Fibroblast of lung (primary cell): ENCODE data around the gene CNKSR2. TPM values are rescaled to one million over a fixed set of nuclear protein-coding genes. Genes with fewer than 3 reads are reported as not detected.

Experiments
- DNase-seq, 2 donors: peaks; one replicate each; pipeline versions ENCODE4 v3.0.0 to v3.0.0-alpha.2; 2010; ENCODE audit warnings: low read depth in 2 of 2
- H2AFZ ChIP-seq: 2 replicates; pipeline ENCODE4 v1.5.1; 2012; ENCODE audit warnings: low read length, control low read depth, inconsistent platforms
- H3K27ac ChIP-seq: 2 replicates; pipeline ENCODE4 v1.5.1; 2011; ENCODE audit warnings: low read length, control low read depth; ENCODE audit not compliant: insufficient read depth
- H3K27me3 ChIP-seq: 2 replicates; pipeline ENCODE4 v1.5.1; 2011; ENCODE audit warnings: mild to moderate bottlenecking, low read length; ENCODE audit not compliant: control insufficient read depth, insufficient read depth
- H3K36me3 ChIP-seq: 2 replicates; pipeline ENCODE4 v1.5.1; 2011; ENCODE audit warnings: low read length; ENCODE audit not compliant: control insufficient read depth, insufficient read depth
- H3K4me1 ChIP-seq: 2 replicates; pipeline ENCODE4 v1.5.1; 2011; ENCODE audit warnings: low read length; ENCODE audit not compliant: control insufficient read depth, insufficient read depth; ENCODE audit errors: extremely low read depth
- H3K4me2 ChIP-seq: 2 replicates; pipeline ENCODE4 v1.5.1; 2011; ENCODE audit warnings: low read length, control low read depth; ENCODE audit not compliant: insufficient read depth; ENCODE audit errors: extremely low read depth
- H3K4me3 ChIP-seq, 4 experiments: fragments of 200-600 bp in 1 of 4; sonication (generic) in 1 of 4; replicated peaks in 1 of 4; 2 replicates each; pipeline ENCODE4 v1.5.1; 2011 to 2016; ENCODE audit warnings: low read length in 4 of 4, low read depth in 3 of 4, mild to moderate bottlenecking in 3 of 4, control low read depth in 2 of 4, inconsistent platforms in 1 of 4, mixed read lengths in 1 of 4; ENCODE audit not compliant: insufficient read depth in 1 of 4; ENCODE audit errors: control extremely low read depth in 1 of 4
- H3K79me2 ChIP-seq: 2 replicates; pipeline ENCODE4 v1.5.1; 2012; ENCODE audit warnings: mild to moderate bottlenecking, low read length, inconsistent platforms; ENCODE audit not compliant: control insufficient read depth, insufficient read depth
- H3K9ac ChIP-seq: 2 replicates; pipeline ENCODE4 v1.5.1; 2011; ENCODE audit warnings: mild to moderate bottlenecking, low read length, control low read depth; ENCODE audit not compliant: insufficient read depth
- H3K9me3 ChIP-seq: 2 replicates; pipeline ENCODE4 v1.5.1; 2012; ENCODE audit warnings: low read depth, low read length; ENCODE audit not compliant: control insufficient read depth, insufficient read depth
- H4K20me1 ChIP-seq: 2 replicates; pipeline ENCODE4 v1.5.1; 2011; ENCODE audit warnings: low read length; ENCODE audit not compliant: control insufficient read depth, insufficient read depth; ENCODE audit errors: extremely low read depth
- CTCF ChIP-seq, 2 donors: IDR thresholded peaks in 1 of 2; conservative IDR thresholded peaks in 1 of 2; 1 replicate in 1 of 2; 2 replicates in 1 of 2; pipeline ENCODE4 v1.5.1; 2011 to 2012; ENCODE audit warnings: low read length in 2 of 2, control low read depth in 1 of 2, inconsistent platforms in 1 of 2, low read depth in 1 of 2, mild to moderate bottlenecking in 1 of 2
- EZH2 ChIP-seq: IDR thresholded peaks from 2 replicates; pipeline ENCODE4 v1.5.1; 2012; ENCODE audit warnings: low read length, control low read depth, mild to moderate bottlenecking; ENCODE audit errors: missing control alignments
- polyA plus RNA-seq, 2 donors: library from polyadenylated mRNA; depleted of rRNA in 1 of 2; stranded (reverse) in 1 of 2; unstranded in 1 of 2; fragments of >200 nt; gene quantifications; 2 replicates each; pipeline ENCODE4 v1.2.1, GENCODE V29; 2011 to 2012; ENCODE audit warnings: missing spikeins in 1 of 2
- total RNA-seq: library from RNA; depleted of rRNA; stranded (reverse); fragments of >200 nt; gene quantifications from 2 replicates; pipeline ENCODE4 v1.2.1, GENCODE V29; 2014

The CNKSR2 gene
- total and polyA plus RNA-seq, 2 donors (not counting 1 experiment from before 2014, with no cell fraction given), result 0.16 to 0.33 TPM

GRCh38 chrX:21656587-21657317 lies 282.5 kb downstream of the CNKSR2 start:
- no peak overlapping the region for H3K27ac ChIP-seq
- H3K36me3 ChIP-seq, result no peaks in the 10 kb centered on the region
- H3K9me3 ChIP-seq, result no peaks in the 10 kb centered on the region
- no peaks in the 10 kb centered on the region for H3K27me3 ChIP-seq
- H3K4me2 ChIP-seq, result no peak overlapping the region
- no peak overlapping the region for H3K9ac ChIP-seq
- H3K79me2 ChIP-seq, result no peaks in the 10 kb centered on the region
- DNase-seq, result no peak
- H3K4me1 ChIP-seq, result no peaks in the 10 kb centered on the region
- TF ChIP-seq CTCF (conservative IDR thresholded peaks at IDR 0.05 in 1 of 2, IDR thresholded peaks at IDR 0.05 in 1 of 2; ENCODE audit: low read depth in 1 of 2, low read length in 2 of 2) (no peak), EZH2 (no peak)
- H4K20me1 ChIP-seq, result no peaks in the 10 kb centered on the region
- no peak overlapping the region for H3K4me3 ChIP-seq
- H2AFZ ChIP-seq, result no peak overlapping the region

- Histone ChIP-seq H3K4me2 (no peak overlapping the region), H2AFZ (no peak overlapping the region)
These were observed 283.3 kb downstream of the CNKSR2 start for GRCh38 chrX:21657318-21658151.

More at GRCh38 chrX:21657318-21658151, 283.3 kb downstream of the CNKSR2 start:
- Histone ChIP-seq H3K4me3 (no peak overlapping the region), H3K4me1 (no peaks in the 10 kb centered on the region), H3K9me3 (no peaks in the 10 kb centered on the region), H4K20me1 (no peaks in the 10 kb centered on the region), H3K27ac (no peak overlapping the region), H3K36me3 (no peaks in the 10 kb centered on the region), H3K9ac (no peak overlapping the region), H3K79me2 (no peaks in the 10 kb centered on the region), H3K27me3 (no peaks in the 10 kb centered on the region)
- TF ChIP-seq CTCF (conservative IDR thresholded peaks at IDR 0.05 in 1 of 2, IDR thresholded peaks at IDR 0.05 in 1 of 2; ENCODE audit: low read depth in 1 of 2, low read length in 2 of 2), result no peak
- no peak for TF ChIP-seq EZH2
- no peak for DNase-seq
